Heart left ventricle (tissue), 13 donors: ENCODE results near the gene SOX18.

ENCODE experiments used
- POLR2A ChIP-seq, 2 donors: fragments of 450-650 bp; IDR thresholded peaks; one replicate each; pipeline ENCODE4 v1.6.1; 2017; ENCODE audit warnings: antibody characterized with exemption in 2 of 2, mild to moderate bottlenecking in 2 of 2, moderate library complexity in 2 of 2
- TF ChIP-seq, protein P1 (sequence below), 12 donors: fragments of 200-600 bp; sonication (generic) in 4 of 12; IDR thresholded peaks; one replicate each; pipeline versions ENCODE4 v1.5.0 to v1.8.0; 2018 to 2022; ENCODE audit warnings: antibody characterized with exemption in 12 of 12, mild to moderate bottlenecking in 5 of 12
- donor health status: ischemic (EF 13 %, LVEDD 7.1; RV severe dilation, severe dysfunction).
- donor health status: DM: no; HTN: yes; CAD: no.
- donor health status: DM: no; HTN: no; CAD: no.
- donor health status: ischemic (EF 25% LVEDD 6.9; RV normal size, moderate dysfunction).
- donor health status: ischemic (EF 25% LVEDD 5.7; RV mildly dilated, moderate dysfunction).
- donor health status: ischemic (EF 35%, LVEDD 5.7; RV mildly dilated, moderate dysfunction).
- donor health status: nonischemic (EF 11% LVEDD 7.7; RV severe dilation, severe dysfunction).
- donor health status: DM: yes; HTN: yes; CAD: no.
- donor health status: PGD.
- donor health status: ischemic (EF 29% LVEDD 5.4; RV normal size, mild dysfunction).
- donor health status: nonischemic (EF 23%, LVEDD 6.1; RV moderate dilation, normal function).

GRCh38 chr20:64077541-64077875 is 28.1 kb upstream of the SOX18 start:
- TF ChIP-seq, protein P1, sequence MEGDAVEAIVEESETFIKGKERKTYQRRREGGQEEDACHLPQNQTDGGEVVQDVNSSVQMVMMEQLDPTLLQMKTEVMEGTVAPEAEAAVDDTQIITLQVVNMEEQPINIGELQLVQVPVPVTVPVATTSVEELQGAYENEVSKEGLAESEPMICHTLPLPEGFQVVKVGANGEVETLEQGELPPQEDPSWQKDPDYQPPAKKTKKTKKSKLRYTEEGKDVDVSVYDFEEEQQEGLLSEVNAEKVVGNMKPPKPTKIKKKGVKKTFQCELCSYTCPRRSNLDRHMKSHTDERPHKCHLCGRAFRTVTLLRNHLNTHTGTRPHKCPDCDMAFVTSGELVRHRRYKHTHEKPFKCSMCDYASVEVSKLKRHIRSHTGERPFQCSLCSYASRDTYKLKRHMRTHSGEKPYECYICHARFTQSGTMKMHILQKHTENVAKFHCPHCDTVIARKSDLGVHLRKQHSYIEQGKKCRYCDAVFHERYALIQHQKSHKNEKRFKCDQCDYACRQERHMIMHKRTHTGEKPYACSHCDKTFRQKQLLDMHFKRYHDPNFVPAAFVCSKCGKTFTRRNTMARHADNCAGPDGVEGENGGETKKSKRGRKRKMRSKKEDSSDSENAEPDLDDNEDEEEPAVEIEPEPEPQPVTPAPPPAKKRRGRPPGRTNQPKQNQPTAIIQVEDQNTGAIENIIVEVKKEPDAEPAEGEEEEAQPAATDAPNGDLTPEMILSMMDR (IDR thresholded peaks at IDR 0.05) = no peak
- TF ChIP-seq POLR2A (IDR thresholded peaks at IDR 0.05) = no peak
